Lung (tissue), 12 donors: ENCODE data around the gene SPESP1. TPM values are rescaled to one million over a fixed set of nuclear protein-coding genes. Genes with fewer than 3 reads are reported as not detected.

Experiments
- ATAC-seq: fragments of 200-7000 bp; cut with Tn5 transposase; one replicate; pipeline ENCODE4 v1.9.1; 2020; ENCODE audit warnings: moderate number of reproducible peaks; ENCODE audit not compliant: insufficient read depth, low FRiP score
- DNase-seq, 3 donors: peaks; one replicate each; pipeline ENCODE4 v3.0.0-alpha.2; 2013 to 2017
- H3K27ac ChIP-seq, 2 donors: one replicate each; pipeline ENCODE4 v1.5.1; 2013; ENCODE audit warnings: mild to moderate bottlenecking in 2 of 2, moderate library complexity in 2 of 2, control low read depth in 1 of 2, inconsistent platforms in 1 of 2, low read depth in 1 of 2, low read length in 1 of 2
- H3K27me3 ChIP-seq, 3 donors: one replicate each; pipeline ENCODE4 v1.5.1; 2013; ENCODE audit warnings: low read length in 2 of 3; ENCODE audit not compliant: control insufficient read depth in 3 of 3, insufficient read depth in 3 of 3
- H3K36me3 ChIP-seq, 4 donors: one replicate each; pipeline ENCODE4 v1.5.1; 2013; ENCODE audit warnings: low read length in 4 of 4, mild to moderate bottlenecking in 1 of 4, moderate library complexity in 1 of 4; ENCODE audit not compliant: control insufficient read depth in 4 of 4, insufficient read depth in 4 of 4
- H3K4me1 ChIP-seq, 5 donors: one replicate each; pipeline ENCODE4 v1.5.1; 2013; ENCODE audit warnings: low read length in 5 of 5, mild to moderate bottlenecking in 2 of 5, moderate library complexity in 1 of 5; ENCODE audit not compliant: control insufficient read depth in 5 of 5, insufficient read depth in 5 of 5
- H3K4me3 ChIP-seq: one replicate; pipeline ENCODE4 v1.5.1; 2013; ENCODE audit warnings: mild to moderate bottlenecking, control low read depth, moderate library complexity
- H3K9ac ChIP-seq, 2 donors: one replicate each; pipeline ENCODE4 v1.5.1; 2013; ENCODE audit warnings: low read length in 2 of 2, control low read depth in 1 of 2; ENCODE audit not compliant: insufficient read depth in 1 of 2
- H3K9me3 ChIP-seq, 4 donors: one replicate each; pipeline ENCODE4 v1.5.1; 2013; ENCODE audit warnings: low read length in 3 of 4, mild to moderate bottlenecking in 1 of 4, moderate library complexity in 1 of 4; ENCODE audit not compliant: control insufficient read depth in 4 of 4, insufficient read depth in 3 of 4
- CTCF ChIP-seq: IDR thresholded peaks from 2 replicates; pipeline ENCODE4 v1.5.1; 2012; ENCODE audit warnings: mild to moderate bottlenecking; ENCODE audit errors: control extremely low read depth, extremely low read depth
- WGBS, 2 donors: extraction: QIAGEN DNeasy Blood & Tissue Kit; methylation state at CpG; one replicate each; pipeline ENCODE4 v1.1.7; 2013; 5-methylcytosine and 5-hydroxymethylcytosine counted together
- polyA plus RNA-seq, 2 donors: library from polyadenylated mRNA; stranded (reverse); fragments of 200-250 nt; gene quantifications; one replicate each; pipeline ENCODE4 v1.2.1, GENCODE V29; 2013
- total RNA-seq, 2 donors: library from RNA; depleted of rRNA in 1 of 2; stranded (reverse); fragments of >200 nt in 1 of 2; gene quantifications; one replicate each; pipeline ENCODE4 v1.2.1, GENCODE V29; 2014 to 2021
- donor health status: control.
- donor health status: control.
- donor health status: Bipolar disorder and iron deficiency.
- donor health status: healthy.
- donor health status: DM: yes; HTN: yes; CAD: no.

Gene SPESP1
- total and polyA plus RNA-seq, 4 donors = 0.89 to 1.5 (median 0.98) TPM

GRCh38 chr15:68994149-68994548 lies 63.8 kb downstream of the SPESP1 start:
- H3K27ac ChIP-seq = no peak overlapping the region
- DNase-seq = no peak
- H3K36me3 ChIP-seq = no peaks in the 10 kb centered on the region
- no peak for TF ChIP-seq CTCF
- H3K4me3 ChIP-seq = no peak overlapping the region
- H3K9me3 ChIP-seq = no peaks in the 10 kb centered on the region
- no peaks in the 10 kb centered on the region for H3K27me3 ChIP-seq
- no peak overlapping the region for H3K9ac ChIP-seq
- peaks cover 0 to 13% (median 5%) of the 10 kb centered on the region in 5 donors for H3K4me1 ChIP-seq
- 90 to 95% methylated on average over 2 of the region's 2 CpGs for WGBS, 2 donors
- no peak for ATAC-seq

GRCh38 chr15:68994981-68995761 lies 64.8 kb downstream of the SPESP1 start:
- no peak overlapping the region for H3K27ac ChIP-seq
- H3K4me3 ChIP-seq = no peak overlapping the region
- no peaks in the 10 kb centered on the region for H3K36me3 ChIP-seq
- WGBS, 2 donors = 93 to 97% methylated on average over 9 of the region's 9 CpGs
- no peaks in the 10 kb centered on the region for H3K9me3 ChIP-seq
- H3K27me3 ChIP-seq = no peaks in the 10 kb centered on the region
- no peak for TF ChIP-seq CTCF
- no peak overlapping the region for H3K9ac ChIP-seq
- DNase-seq = no peak
- peaks cover 0 to 13% (median 5%) of the 10 kb centered on the region in 5 donors for H3K4me1 ChIP-seq
- ATAC-seq = no peak

Other genes with a start within 250 kb of the SPESP1 start
- 100 to 1,000 TPM; 105 to 197 TPM for gene ANP32A, start 109.6 kb upstream of the SPESP1 start, total RNA-seq
- gene ANP32A, start 109.6 kb upstream of the SPESP1 start, polyA plus RNA-seq = 100 to 1,000 TPM; 109 to 117 TPM
- gene NOX5, start 84.2 kb downstream of the SPESP1 start, total RNA-seq = under 1 TPM; 0.09 to 0.77 TPM
- under 1 TPM; 0.03 to 0.08 TPM for gene NOX5, start 84.2 kb downstream of the SPESP1 start, polyA plus RNA-seq
- gene GLCE, start 230.1 kb downstream of the SPESP1 start, total RNA-seq = 10 to 100 TPM; 21.1 to 76.7 TPM
- gene GLCE, start 230.1 kb downstream of the SPESP1 start, polyA plus RNA-seq = 10 to 100 TPM; 13.5 to 14.8 TPM